IMR-90 (cell line): ENCODE data around the gene DOCK1. TPM values are rescaled to one million over a fixed set of nuclear protein-coding genes. Genes with fewer than 3 reads are reported as not detected.
A peak's percentile ranks its signal among the peaks of the same experiment; 100 is the strongest.

Experiments used
- ATAC-seq: fragments of 200-7000 bp; cut with Tn5 transposase; 2 replicates; pipeline ENCODE4 v1.9.1; 2020; ENCODE audit warnings: low read depth, mild to moderate bottlenecking, moderate library complexity
- BruUV-seq: library from RNA; stranded (reverse); fragments of 400-500 nt; replicated peaks from 2 replicates; lab custom pipeline; 2021; lab: Mats Ljungman, UMichigan
- CTCF ChIA-PET: fragments of 300-600 bp; formaldehyde crosslinking; extraction: SDS; loops from one replicate; lab custom pipeline; 2021; ENCODE audit warnings: antibody characterized with exemption; lab: Yijun Ruan, JAX
- POLR2A ChIA-PET: fragments of 300-600 bp; sonication (Branson Sonifier 250); formaldehyde crosslinking; loops from one replicate; lab custom pipeline; 2022; ENCODE audit warnings: antibody characterized with exemption; ENCODE audit not compliant: unreplicated experiment; lab: Charles Lee
- DNase-seq: peaks from one replicate; pipeline ENCODE4 v3.0.0; 2013
- H2AFZ ChIP-seq: replicated peaks from 2 replicates; pipeline ENCODE3; 2013; ENCODE audit warnings: low read length, mild to moderate bottlenecking; ENCODE audit not compliant: poor library complexity
- H2AK5ac ChIP-seq: 2 replicates; pipeline ENCODE4 v1.6.1; 2013; ENCODE audit warnings: low read depth, low read length, inconsistent platforms
- H2AK9ac ChIP-seq: replicated peaks from 2 replicates; pipeline ENCODE3; 2013; ENCODE audit warnings: mild to moderate bottlenecking, low read depth, low read length, moderate library complexity; ENCODE audit not compliant: poor library complexity
- H2BK120ac ChIP-seq: 2 replicates; pipeline ENCODE4 v1.6.1; 2013; ENCODE audit warnings: low read depth, low read length, inconsistent platforms
- H2BK15ac ChIP-seq: 3 replicates; pipeline ENCODE4 v1.6.1; 2013; ENCODE audit warnings: low read depth, low read length, inconsistent platforms
- H2BK20ac ChIP-seq: 2 replicates; pipeline ENCODE4 v1.6.1; 2013; ENCODE audit warnings: low read depth, mild to moderate bottlenecking, inconsistent platforms, low read length, moderate library complexity
- H2BK5ac ChIP-seq: 2 replicates; pipeline ENCODE4 v1.6.1; 2013; ENCODE audit warnings: mild to moderate bottlenecking, low read depth, low read length, inconsistent platforms; ENCODE audit not compliant: poor library complexity, severe bottlenecking
- H3K14ac ChIP-seq: replicated peaks from 2 replicates; pipeline ENCODE4 v1.6.1; 2013; ENCODE audit warnings: low read depth, low read length, inconsistent platforms
- H3K18ac ChIP-seq: 2 replicates; pipeline ENCODE4 v1.6.1; 2013; ENCODE audit warnings: low read depth, low read length, control low read depth
- H3K23ac ChIP-seq: 2 replicates; pipeline ENCODE4 v1.6.1; 2013; ENCODE audit warnings: low read depth, low read length, inconsistent platforms
- H3K27ac ChIP-seq: 2 replicates; pipeline ENCODE4 v1.5.1; 2013; ENCODE audit warnings: mild to moderate bottlenecking, control low read depth, low read length; ENCODE audit not compliant: insufficient read depth
- H3K27me3 ChIP-seq: 2 replicates; pipeline ENCODE4 v1.6.1; 2013; ENCODE audit warnings: low read length; ENCODE audit not compliant: control insufficient read depth, insufficient read depth
- H3K36me3 ChIP-seq: 2 replicates; pipeline ENCODE4 v1.6.1; 2013; ENCODE audit warnings: low read length, mixed read lengths; ENCODE audit not compliant: control insufficient read depth, insufficient read depth
- H3K4ac ChIP-seq: 2 replicates; pipeline ENCODE4 v1.6.1; 2013; ENCODE audit warnings: low read depth, low read length, inconsistent platforms
- H3K4me1 ChIP-seq: 2 replicates; pipeline ENCODE4 v1.6.1; 2013; ENCODE audit warnings: low read length, mixed read lengths; ENCODE audit not compliant: control insufficient read depth, insufficient read depth
- H3K4me2 ChIP-seq: 2 replicates; pipeline ENCODE4 v1.6.1; 2013; ENCODE audit warnings: low read depth, mild to moderate bottlenecking, control low read depth, low read length, moderate library complexity
- H3K4me3 ChIP-seq: 2 replicates; pipeline ENCODE4 v1.5.1; 2013; ENCODE audit warnings: low read depth, mild to moderate bottlenecking, control low read depth, low read length, moderate library complexity; ENCODE audit not compliant: insufficient read depth
- H3K56ac ChIP-seq: 2 replicates; pipeline ENCODE4 v1.6.1; 2013; ENCODE audit warnings: low read length, inconsistent platforms; ENCODE audit not compliant: insufficient read depth; ENCODE audit errors: extremely low read depth
- H3K79me1 ChIP-seq, 2 experiments: 2 replicates each; pipeline ENCODE4 v1.6.1; 2013; ENCODE audit warnings: low read length in 2 of 2, inconsistent platforms in 1 of 2, low read depth in 1 of 2
- H3K9ac ChIP-seq: 2 replicates; pipeline ENCODE4 v1.6.1; 2013; ENCODE audit warnings: low read depth, low read length, control low read depth
- H3K9me1 ChIP-seq: 2 replicates; pipeline ENCODE4 v1.6.1; 2013; ENCODE audit warnings: low read length, inconsistent platforms; ENCODE audit not compliant: insufficient read depth
- H3K9me3 ChIP-seq: 2 replicates; pipeline ENCODE4 v1.6.1; 2013; ENCODE audit warnings: low read length; ENCODE audit not compliant: control insufficient read depth, insufficient read depth
- H4K20me1 ChIP-seq: 2 replicates; pipeline ENCODE4 v1.6.1; 2013; ENCODE audit warnings: low read length, inconsistent platforms; ENCODE audit not compliant: insufficient read depth
- H4K5ac ChIP-seq: 2 replicates; pipeline ENCODE4 v1.6.1; 2013; ENCODE audit warnings: mild to moderate bottlenecking, low read depth, low read length, control low read depth
- H4K8ac ChIP-seq, 2 experiments: 2 replicates each; pipeline ENCODE4 v1.6.1; 2013; ENCODE audit warnings: low read depth in 2 of 2, low read length in 2 of 2, control low read depth in 1 of 2, inconsistent platforms in 1 of 2
- H4K91ac ChIP-seq: 2 replicates; pipeline ENCODE4 v1.6.1; 2013; ENCODE audit warnings: low read depth, low read length, inconsistent platforms; ENCODE audit not compliant: insufficient read depth
- CHD1 ChIP-seq: IDR thresholded peaks from 2 replicates; pipeline ENCODE4 v1.6.1; 2012; ENCODE audit warnings: low read depth, low read length, improper control_type of control experiment
- ELK1 ChIP-seq: fragments of 150-350 bp; IDR thresholded peaks from 2 replicates; pipeline ENCODE4 v1.6.1; 2016; ENCODE audit warnings: low read depth, mild to moderate bottlenecking, low read length, moderate library complexity, borderline replicate concordance
- FOS ChIP-seq: fragments of 150-350 bp; IDR thresholded peaks from 2 replicates; pipeline ENCODE4 v1.6.1; 2016; ENCODE audit warnings: low read depth, low read length
- MXI1 ChIP-seq: IDR thresholded peaks from 2 replicates; pipeline ENCODE4 v1.6.1; 2012; ENCODE audit warnings: low read depth, mild to moderate bottlenecking, low read length, moderate library complexity, borderline replicate concordance
- RAD21 ChIP-seq: IDR thresholded peaks from 2 replicates; pipeline ENCODE4 v1.6.1; 2012; ENCODE audit warnings: low read length, improper control_type of control experiment
- RCOR1 ChIP-seq: IDR thresholded peaks from 2 replicates; pipeline ENCODE4 v1.6.1; 2012; ENCODE audit warnings: mild to moderate bottlenecking, low read length, improper control_type of control experiment; ENCODE audit not compliant: insufficient replicate concordance
- RFX5 ChIP-seq: IDR thresholded peaks from 2 replicates; pipeline ENCODE4 v1.8.0; 2012; ENCODE audit warnings: low read depth, mild to moderate bottlenecking, low read length, moderate library complexity
- SMC3 ChIP-seq: fragments of 150-350 bp; IDR thresholded peaks from 2 replicates; pipeline ENCODE4 v1.6.1; 2016; ENCODE audit warnings: low read depth, mild to moderate bottlenecking, antibody characterized with exemption, low read length, moderate library complexity
- USF2 ChIP-seq: fragments of 150-350 bp; IDR thresholded peaks from 2 replicates; pipeline ENCODE4 v1.6.1; 2017; ENCODE audit warnings: mild to moderate bottlenecking, antibody characterized with exemption, low read length, low read depth
- WGBS, 2 experiments: methylation state at CpG; one replicate each; pipeline versions ENCODE4 v1.1.5 to v1.1.7; 2013; ENCODE audit warnings: missing lambda C conversion rate in 2 of 2; ENCODE audit not compliant: insufficient read length in 1 of 2; ENCODE audit errors: extremely low coverage in 2 of 2; 5-methylcytosine and 5-hydroxymethylcytosine counted together
- dilution Hi-C: fragments of 300-500 bp; cut with HindIII; formaldehyde crosslinking; loops from one replicate; pipeline ENCODE4 v1.14.3; 2018; ENCODE audit warnings: low sequenced_read_pairs; ENCODE audit not compliant: unreplicated experiment
- in situ Hi-C: fragments of 300-500 bp; cut with MboI; formaldehyde crosslinking; loops from 3 replicates; pipeline ENCODE4 v1.14.3; 2019; ENCODE audit warnings: low sequenced_read_pairs, inconsistent platforms, mixed read lengths
- intact Hi-C: fragments of 100-400 bp; cut with micrococcal nuclease; formaldehyde crosslinking; loops from 2 replicates; pipeline ENCODE4 v1.10.0; 2022
- polyA plus RNA-seq, 3 experiments: library from polyadenylated mRNA; depleted of rRNA; stranded (reverse); fragments of >200 nt; gene quantifications; 2 replicates each; pipeline ENCODE4 v1.2.3, GENCODE V29; 2012; ENCODE audit warnings: low replicate concordance in 1 of 3
- total RNA-seq: library from RNA; depleted of rRNA; stranded (reverse); fragments of >200 nt; gene quantifications from 2 replicates; pipeline ENCODE4 v1.2.3, GENCODE V29; 2012

DOCK1 gene
- total and polyA plus RNA-seq, 2 of the 4 experiments (the other 2 are of a cell fraction), result 28.2 to 71.0 TPM

- Histone ChIP-seq H3K36me3 (no peaks in the 10 kb centered on the region), H4K5ac (no peak overlapping the region; the same call in 1 of the 2 replicates), H4K20me1 (peaks cover 27% of the 10 kb centered on the region), H4K8ac (peak overlapping the region in 1 of 2 experiments; percentile 31; a peak in 2 of 4 replicates), H3K27ac (peak overlapping the region; percentile 14), H2BK20ac (peak overlapping the region; percentile 77; the same call in 1 of the 2 replicates), H3K14ac (peak overlapping the region; percentile 64), H2AK9ac (no peak overlapping the region), H3K79me1 (peaks cover 18 to 67% of the 10 kb centered on the region in 2 experiments), H3K56ac (no peak overlapping the region), H2BK120ac (peak overlapping the region; percentile 51), H3K9ac (no peak overlapping the region), H3K27me3 (no peaks in the 10 kb centered on the region), H3K9me3 (no peaks in the 10 kb centered on the region), H3K9me1 (peaks cover 34% of the 10 kb centered on the region), H2AK5ac (peak overlapping the region; percentile 64), H3K4me2 (peak overlapping the region; percentile 26; the same call in 1 of the 2 replicates), H3K4me3 (no peak overlapping the region), H3K4me1 (peaks cover 30% of the 10 kb centered on the region), H2AFZ (no peak overlapping the region), H2BK15ac (no peak overlapping the region; the same call in 2 of the 3 replicates), H3K4ac (peak overlapping the region; percentile 61), H4K91ac (no peak overlapping the region; the same call in 1 of the 2 replicates), H3K23ac (peak overlapping the region; percentile 13; the same call in 1 of the 2 replicates), H3K18ac (peak overlapping the region; percentile 6; the same call in 1 of the 2 replicates), H2BK5ac (no peak overlapping the region)
- TF ChIP-seq SMC3 (no peak), MXI1 (no peak), ELK1 (no peak), RAD21 (no peak), USF2 (no peak), RCOR1 (no peak), CHD1 (no peak), RFX5 (no peak), FOS (no peak)
- CTCF ChIA-PET, result no interaction called here
- POLR2A ChIA-PET, result no interaction called here
- BruUV-seq, result no TSS peak
- peak; percentile 72 for DNase-seq
- no CpG with 5 or more reads among the region's 9 CpGs for WGBS, 2 experiments
- in situ Hi-C loops (no loop called here), dilution Hi-C loops (no loop called here), intact Hi-C loops (no loop called here)
- ATAC-seq, result no peak
Observed at GRCh38 chr10:127151981-127152699, 246.9 kb downstream of the DOCK1 start.
